Erythroblast (primary cell): ENCODE results near the gene TTLL5.
"Not testable (repeated sequence)": the region's sequence is repeated elsewhere in the genome, so short reads cannot be mapped to it uniquely, and the experiment has no call there.

Source experiments
- DNase-seq, 2 experiments: peaks; one replicate each; lab custom pipeline; 2025; lab: John Stamatoyannopoulos, UW
- GATA1 ChIP-seq: IDR thresholded peaks from 2 replicates; pipeline ENCODE4 v1.6.1; 2011; ENCODE audit warnings: low read depth, mild to moderate bottlenecking, control low read depth, low read length, moderate library complexity
- POLR2A ChIP-seq: IDR thresholded peaks from 2 replicates; pipeline ENCODE4 v1.6.1; 2011; ENCODE audit warnings: mild to moderate bottlenecking, low read length

The TTLL5 gene

DNA sequence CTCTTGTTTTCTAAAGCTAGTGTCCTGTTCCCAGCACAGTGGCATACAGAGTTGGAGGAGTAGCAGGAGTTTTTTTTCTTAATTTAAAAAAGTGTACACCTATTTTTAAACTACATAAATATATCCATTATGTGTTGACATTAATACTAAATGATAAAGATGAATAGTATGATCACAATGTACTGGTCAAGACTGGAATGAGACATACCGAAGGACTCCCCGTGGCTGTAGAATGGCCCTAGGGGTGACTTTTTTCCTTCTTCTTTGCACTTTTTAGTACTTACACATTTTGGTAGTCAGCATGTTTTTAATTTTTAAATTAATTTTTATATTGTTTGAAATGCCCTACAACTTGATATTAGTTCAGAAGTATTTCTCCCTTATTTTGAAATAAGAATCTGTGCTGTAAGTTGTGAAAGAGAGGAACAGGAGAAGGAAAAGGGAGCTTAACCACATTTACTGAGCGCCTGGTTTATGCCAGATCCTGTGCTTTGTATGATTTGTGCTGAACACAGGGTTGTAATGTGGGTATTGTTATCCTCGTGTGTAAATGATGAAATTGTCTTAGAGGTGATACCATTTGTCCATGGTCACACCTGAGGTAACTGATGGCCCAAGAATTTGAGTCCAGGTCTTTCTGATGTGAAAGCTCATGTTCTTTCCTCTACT, 184.2 kb downstream of the TTLL5 start:
- TF ChIP-seq POLR2A (no peak), GATA1 (no peak)
- DNase-seq: no peak

DNA sequence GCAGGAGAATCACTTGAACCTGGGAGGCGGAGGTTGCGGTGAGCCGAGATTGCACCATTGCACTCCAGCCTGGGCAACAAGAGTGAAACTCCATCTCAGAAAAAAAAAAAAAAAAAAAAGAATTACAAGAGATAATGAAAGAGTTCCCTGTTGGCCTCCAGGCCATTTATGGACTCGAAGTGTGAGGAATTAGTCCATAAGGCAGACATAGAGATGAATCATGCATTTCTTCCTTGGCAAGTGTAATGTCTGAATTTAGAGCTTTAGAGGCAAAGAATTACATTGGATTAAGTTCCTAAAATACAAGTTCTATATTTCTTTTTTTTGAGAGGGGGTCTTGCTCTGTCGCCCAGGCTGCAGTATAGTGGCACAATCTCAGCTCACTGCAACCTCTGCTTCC, 185.6 kb downstream of the TTLL5 start:
- DNase-seq: not testable (repeated sequence)

DNA sequence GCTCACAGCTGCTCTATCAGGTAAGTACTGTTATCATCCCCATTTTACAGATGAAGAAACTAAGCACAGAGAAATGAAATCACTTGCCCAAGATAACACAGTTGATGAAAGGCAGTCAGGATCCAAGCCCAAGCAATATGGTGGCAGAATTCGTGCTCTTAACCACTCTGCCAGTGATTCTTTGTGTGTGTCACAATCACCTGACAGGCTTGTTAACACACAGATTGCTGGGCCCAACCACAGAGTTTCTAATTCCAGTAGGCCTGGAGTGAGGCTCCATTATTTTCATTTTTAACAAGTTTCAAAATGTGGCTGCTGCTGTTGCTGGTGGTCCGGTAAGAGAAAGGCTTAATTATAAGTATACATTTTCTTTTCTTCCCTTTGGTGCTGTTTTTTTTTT, 186.5 kb downstream of the TTLL5 start:
- TF ChIP-seq GATA1: no peak
- no peak for TF ChIP-seq POLR2A
- DNase-seq: no peak

DNA sequence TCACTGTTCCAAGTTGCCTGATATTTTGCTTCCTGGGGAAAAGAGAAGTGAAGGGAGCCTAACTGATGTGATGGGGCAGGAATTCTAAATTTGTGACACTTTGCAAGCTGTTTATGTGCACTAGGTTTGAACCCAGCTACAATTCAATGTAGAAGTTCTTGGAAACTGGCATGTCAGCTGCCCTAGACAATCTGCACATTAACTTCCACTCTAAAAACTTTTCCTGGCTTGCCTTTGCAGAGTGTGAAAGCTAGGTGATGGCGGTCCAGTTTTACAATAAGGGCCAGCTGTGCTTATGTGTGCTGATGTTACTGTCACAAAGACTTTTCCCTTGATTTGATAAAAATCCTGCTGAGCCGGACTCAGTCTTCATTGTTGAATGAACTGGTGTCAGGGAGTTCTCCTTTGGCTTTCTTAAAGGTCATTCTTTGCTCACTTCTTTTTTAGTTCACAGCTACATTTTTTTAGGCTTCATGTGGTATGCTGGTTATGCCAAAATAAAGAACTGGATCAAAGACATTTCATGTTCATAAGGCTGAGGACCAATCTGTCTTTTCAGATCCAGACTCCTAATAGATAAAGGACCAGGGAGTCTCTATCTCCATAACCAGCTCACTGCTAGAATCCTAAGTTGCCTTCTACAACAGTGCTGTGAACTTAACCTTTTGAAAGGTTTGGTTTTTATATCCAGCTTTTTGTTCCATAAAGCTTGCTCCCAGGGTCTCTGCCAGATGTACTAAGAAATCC, 187.3 kb downstream of the TTLL5 start:
- DNase-seq: no peak
- no peak for TF ChIP-seq GATA1
- no peak for TF ChIP-seq POLR2A

DNA sequence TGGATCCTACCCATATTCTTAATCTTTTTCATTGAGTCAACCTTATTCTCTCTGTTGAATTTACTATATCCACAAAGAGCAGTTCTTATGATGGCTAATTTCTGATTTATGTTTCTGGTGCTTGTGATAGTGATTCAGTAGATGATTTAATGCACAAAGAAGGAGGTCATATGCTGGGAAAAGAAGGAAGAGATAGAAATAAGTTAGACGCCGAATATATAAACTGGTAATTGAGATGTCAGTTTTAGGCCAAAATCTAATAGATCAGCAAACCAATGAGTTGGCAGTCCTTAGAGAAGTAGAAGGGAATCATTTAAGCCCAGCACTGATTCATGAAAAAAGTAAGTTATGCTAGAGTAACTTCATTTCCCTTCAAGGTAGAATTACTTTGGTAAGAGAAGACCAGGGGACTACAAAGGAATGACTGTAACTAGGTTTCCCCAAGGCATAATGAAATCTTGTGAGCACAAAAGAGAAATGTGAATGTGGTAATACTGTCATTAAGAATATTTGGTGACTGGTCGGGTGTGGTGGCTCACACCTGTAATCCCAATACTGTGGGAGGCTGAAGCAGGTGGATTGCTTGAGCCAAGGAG, 188.4 kb downstream of the TTLL5 start:
- no peak for TF ChIP-seq GATA1
- no peak for TF ChIP-seq POLR2A
- DNase-seq: no peak

DNA sequence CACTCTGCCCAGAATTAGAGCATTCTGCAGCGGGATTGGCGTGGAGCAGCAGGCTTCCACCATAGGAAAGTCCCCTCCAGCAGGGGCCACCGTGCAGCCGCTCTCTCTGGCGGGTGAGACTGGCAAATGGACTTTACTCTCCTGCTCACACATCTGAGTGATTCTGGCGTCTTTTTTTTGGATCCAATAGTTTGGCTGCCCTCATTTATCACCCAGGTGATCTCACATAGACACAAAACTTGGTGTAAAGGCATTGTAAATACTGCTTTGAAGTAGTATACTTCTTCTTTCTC, 190.5 kb downstream of the TTLL5 start:
- DNase-seq: no peak
- TF ChIP-seq GATA1 (no peak), POLR2A (no peak)

DNA sequence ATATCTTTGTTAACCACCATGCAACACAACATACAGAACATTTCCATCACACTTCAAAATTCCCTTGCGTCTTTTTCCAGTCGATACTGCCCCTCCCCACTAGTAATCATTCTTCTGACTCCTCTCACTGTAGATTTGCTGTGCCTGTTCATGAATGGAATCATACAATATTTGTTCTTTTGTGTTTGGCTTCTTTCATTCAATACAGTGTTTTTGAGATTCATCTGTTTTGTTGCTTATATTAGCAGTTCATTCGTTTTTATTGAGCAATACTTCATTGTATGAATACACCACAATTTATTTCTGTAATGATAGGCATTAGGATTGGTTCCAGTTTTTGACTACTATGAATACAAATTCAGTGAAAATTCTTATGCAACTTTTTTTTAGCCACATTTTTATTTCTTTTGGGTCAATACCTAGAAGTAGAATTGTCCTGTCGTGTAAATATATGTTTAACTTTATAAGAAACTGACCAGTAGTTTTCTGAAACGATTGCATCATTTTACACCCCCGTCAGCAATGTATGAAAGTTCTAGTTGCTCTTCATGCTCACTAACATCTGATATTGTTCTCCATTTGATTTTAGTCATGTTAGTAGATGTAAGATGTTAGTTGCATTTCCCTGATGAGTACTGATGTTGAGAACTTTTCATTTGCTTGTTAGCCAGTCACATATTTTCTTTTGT, 193.2 kb downstream of the TTLL5 start:
- no peak for DNase-seq
- no peak for TF ChIP-seq POLR2A
- TF ChIP-seq GATA1: no peak

DNA sequence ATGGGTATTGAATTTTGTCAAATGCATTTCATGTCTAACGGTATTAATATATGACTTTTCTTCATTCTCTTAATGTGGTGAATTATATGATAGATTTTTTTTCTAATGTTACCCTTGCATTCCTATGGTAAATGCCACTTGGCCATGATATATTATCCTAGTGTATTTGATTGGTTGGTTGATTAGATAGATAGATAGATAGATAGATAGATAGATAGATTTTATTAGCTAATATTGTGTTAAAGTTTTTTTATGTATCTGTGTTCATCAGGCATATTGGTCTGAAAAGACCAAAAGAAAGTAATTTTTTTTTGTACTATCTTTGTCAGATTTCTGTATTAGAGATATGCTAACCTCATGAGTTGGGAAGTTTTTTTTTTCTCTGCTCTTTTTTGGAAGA, 196.2 kb downstream of the TTLL5 start:
- TF ChIP-seq POLR2A: no peak
- no peak for TF ChIP-seq GATA1
- no peak for DNase-seq

DNA sequence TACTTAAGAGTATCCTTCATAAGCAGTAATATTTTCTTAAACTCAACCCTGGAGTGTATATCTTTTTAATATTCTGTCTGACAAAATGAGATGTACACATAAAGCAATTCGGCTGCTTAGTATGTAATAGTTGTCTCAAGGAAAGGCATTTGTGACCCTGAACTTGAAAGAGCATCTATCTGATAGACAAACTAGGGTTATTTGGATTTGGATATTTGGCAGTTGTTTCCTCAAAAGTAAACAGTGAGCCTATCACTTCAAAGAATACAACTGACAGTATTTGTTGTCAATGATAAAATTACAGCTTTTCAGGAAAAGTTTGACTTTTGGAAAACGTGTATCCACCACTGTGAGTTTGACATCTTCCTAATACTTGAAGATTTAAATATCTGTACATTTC, 197.3 kb downstream of the TTLL5 start:
- DNase-seq: no peak
- no peak for TF ChIP-seq GATA1

DNA sequence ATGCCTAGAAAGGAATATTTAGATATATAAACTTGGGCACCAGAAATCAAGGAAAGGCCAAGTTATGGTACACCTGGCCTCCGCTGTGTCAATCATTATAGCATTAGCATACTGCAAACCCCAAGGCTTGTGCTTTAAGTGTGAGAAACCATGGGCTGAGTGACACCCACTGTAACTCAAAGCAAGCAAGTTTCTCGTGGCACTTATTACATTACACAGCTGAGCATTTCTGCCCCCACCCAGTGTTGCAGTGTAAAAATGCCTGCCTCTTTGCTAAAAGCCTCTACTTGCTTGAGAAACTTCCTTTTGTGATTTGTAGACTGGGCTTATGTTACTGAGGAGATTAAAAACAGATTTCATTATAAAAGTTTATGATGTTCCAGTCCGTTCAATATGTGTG, 198.7 kb downstream of the TTLL5 start:
- no peak for TF ChIP-seq GATA1
- no peak for TF ChIP-seq POLR2A
- DNase-seq: no peak

DNA sequence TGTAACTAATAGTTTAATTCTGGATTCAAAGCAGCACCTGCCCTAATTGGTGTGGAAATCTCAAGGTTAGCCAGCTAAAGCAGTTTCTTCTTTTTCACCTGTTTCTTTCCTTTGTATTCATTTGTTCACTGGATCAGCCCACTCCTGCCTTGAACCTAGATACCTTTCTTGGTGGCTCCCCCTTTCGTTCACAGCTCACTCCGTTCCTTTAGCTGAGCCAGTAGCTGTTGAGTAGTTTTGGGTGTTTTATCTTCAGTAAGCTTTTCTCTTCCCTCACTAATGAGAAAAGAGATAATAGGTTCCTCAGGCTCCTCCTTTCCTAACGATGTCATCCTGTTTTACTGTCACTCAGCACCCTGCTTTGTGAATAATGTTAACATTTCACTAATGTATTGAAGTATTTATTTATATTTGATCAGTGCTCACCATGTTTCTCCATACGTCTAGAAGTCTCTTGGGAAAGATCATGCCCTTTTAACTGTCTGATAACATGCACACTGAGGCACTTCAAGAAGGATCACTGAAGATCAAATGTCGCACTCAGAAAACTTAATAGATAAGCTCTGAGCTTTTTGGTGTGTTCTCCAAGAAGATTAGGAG, 199.6 kb downstream of the TTLL5 start:
- TF ChIP-seq POLR2A (no peak), GATA1 (no peak)
- DNase-seq: peak; percentile 20 to 44

DNA sequence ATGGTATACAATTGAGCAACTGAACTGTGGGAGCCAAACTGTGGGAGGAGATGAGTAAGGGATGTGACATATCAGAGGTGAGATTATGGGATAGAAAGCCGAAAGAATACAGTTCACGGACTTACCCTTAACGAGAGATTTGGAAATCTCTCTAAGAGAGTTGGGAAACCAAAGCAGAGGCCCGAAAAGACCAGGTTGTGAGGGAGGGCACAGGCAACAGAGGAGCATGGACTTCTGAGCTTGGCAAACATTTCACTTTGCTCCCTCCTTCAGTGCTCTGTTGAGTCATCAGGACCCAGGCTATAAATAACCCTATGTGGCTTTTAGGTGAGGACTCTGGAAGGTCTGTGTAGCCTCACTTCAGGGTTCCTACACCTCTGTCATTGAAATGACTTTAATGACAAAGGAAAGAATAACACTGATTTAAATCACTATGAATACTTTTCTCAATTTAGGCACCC, 200.1 kb downstream of the TTLL5 start:
- TF ChIP-seq POLR2A (no peak), GATA1 (no peak)

DNA sequence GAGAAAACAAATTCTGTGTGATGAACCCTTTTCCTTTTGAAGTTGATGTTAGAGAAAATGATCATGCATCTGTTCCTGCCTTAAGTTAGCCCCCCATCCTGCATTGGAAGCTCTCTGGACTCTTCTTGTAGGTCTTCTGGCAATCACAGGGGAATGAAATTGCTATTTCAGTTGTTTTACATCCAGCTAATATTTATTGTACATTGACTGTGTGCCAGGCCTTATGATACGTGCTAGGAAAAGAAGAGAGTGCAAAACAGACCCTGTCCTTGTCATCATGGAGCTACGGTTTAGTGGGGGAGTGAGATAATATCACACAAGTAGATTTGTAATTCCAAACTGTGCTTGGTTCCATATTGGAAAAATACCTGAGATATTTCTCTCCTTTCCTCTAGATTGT, 202.2 kb downstream of the TTLL5 start:
- DNase-seq: no peak
- TF ChIP-seq POLR2A: no peak
- no peak for TF ChIP-seq GATA1

More for the DNA sequence above, 200.1 kb downstream of the TTLL5 start:
- peak in 1 of 2 experiments; percentile 21 for DNase-seq

DNA sequence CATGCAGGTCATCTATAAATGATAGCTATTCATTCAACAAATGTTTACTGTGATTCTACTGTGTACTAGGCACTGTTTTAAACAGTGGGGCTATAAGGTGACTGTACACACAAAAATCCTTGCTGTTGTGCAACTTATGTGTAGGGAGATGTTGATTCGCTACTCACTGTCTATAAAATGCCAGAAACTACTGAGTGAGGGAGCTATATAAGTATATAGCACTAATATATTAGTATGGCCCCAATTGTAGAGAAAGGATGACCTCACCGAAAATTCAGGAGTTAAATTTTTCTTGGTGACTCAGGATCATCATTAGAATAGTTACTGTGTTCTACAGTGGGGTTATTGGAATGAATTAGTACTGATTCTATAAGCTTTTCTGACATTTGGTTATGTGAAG, 203.3 kb downstream of the TTLL5 start:
- DNase-seq: no peak
- TF ChIP-seq GATA1 (no peak), POLR2A (no peak)
